Large intestine (tissue), 3 donors: ENCODE data around the gene OGDHL. TPM values are rescaled to one million over a fixed set of nuclear protein-coding genes. Genes with fewer than 3 reads are reported as not detected.

Experiments
- DNase-seq, 2 donors: peaks; one replicate each; pipeline versions ENCODE4 v3.0.0 to v3.0.0-alpha.2; 2013
- H3K27ac ChIP-seq: one replicate; pipeline ENCODE4 v1.5.1; 2013; ENCODE audit warnings: low read length
- H3K27me3 ChIP-seq: 2 replicates; pipeline ENCODE4 v1.6.1; 2013; ENCODE audit warnings: low read length; ENCODE audit not compliant: control insufficient read depth, insufficient read depth
- H3K36me3 ChIP-seq: 2 replicates; pipeline ENCODE4 v1.6.1; 2013; ENCODE audit warnings: low read length; ENCODE audit not compliant: control insufficient read depth, insufficient read depth
- H3K4me1 ChIP-seq: one replicate; pipeline ENCODE4 v1.6.1; 2013; ENCODE audit warnings: low read length; ENCODE audit not compliant: control insufficient read depth, insufficient read depth
- H3K4me3 ChIP-seq: one replicate; pipeline ENCODE4 v1.5.1; 2013; ENCODE audit warnings: low read length
- H3K9me3 ChIP-seq: one replicate; pipeline ENCODE4 v1.6.1; 2013; ENCODE audit warnings: mild to moderate bottlenecking, low read depth, low read length, moderate library complexity; ENCODE audit not compliant: control insufficient read depth
- WGBS: methylation state at CpG from one replicate; pipeline ENCODE4 v1.1.5; 2013; ENCODE audit warnings: low lambda C conversion rate; ENCODE audit not compliant: insufficient coverage; 5-methylcytosine and 5-hydroxymethylcytosine counted together
- polyA plus RNA-seq: library from polyadenylated mRNA; unstranded; fragments of 120-200 nt; gene quantifications from one replicate; pipeline ENCODE4 v1.2.1, GENCODE V29; 2013

Gene OGDHL
- polyA plus RNA-seq, 1 donor: 20.0 TPM

DNA sequence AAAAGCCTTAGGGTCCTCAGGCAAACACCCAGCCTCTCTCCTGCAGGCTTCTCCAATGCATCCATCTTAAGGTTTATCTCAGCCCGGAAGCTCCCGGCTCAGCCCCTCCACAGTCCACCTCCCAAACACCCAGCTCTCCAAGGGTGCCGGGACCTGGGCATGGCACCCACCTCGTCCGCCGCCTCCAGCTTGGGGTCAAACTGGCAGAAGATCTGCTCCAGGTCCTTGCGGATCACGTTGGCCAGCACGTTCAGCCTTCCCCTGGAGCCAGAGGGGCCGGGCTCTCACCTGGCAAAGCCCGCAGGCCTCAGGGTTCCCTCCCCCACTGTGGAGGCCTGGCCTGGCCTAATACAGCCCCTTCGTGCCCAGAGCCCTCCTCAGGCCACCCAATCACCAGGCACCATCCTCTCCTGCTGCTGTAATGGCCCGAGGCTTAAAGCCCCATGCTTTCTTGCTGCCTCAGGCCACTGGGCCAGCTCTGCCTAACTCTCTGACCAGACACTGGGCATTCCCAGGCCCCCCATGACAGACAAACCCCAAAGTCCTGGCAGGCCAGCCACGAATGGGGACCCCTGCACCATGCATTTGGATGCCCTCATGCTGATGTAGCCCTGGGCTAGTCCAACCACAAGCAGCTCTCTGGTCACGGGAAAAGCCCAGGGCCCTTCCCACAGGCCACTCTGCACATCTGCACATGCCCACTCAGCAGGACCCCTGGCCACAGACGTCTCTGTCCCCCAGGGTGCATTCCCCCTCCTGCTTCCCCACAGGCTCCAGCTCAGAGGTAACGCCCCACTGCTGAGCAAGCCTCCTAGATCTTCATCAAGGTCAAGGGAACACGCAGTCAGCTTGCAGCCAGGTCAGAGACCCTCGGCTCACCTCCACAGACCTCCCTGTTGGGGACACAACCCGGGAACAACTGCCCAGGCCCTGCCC lies 12.3 kb downstream of the OGDHL start:
- no peaks in the 10 kb centered on the region for H3K9me3 ChIP-seq
- no CpG with 5 or more reads among the region's 20 CpGs for WGBS
- H3K4me3 ChIP-seq: no peak overlapping the region
- peaks cover 2% of the 10 kb centered on the region for H3K36me3 ChIP-seq
- no peak overlapping the region for H3K27ac ChIP-seq
- H3K4me1 ChIP-seq: no peaks in the 10 kb centered on the region
- no peak for DNase-seq
- no peaks in the 10 kb centered on the region for H3K27me3 ChIP-seq

- peak in 1 of 2 donors; percentile 17 for DNase-seq
- Histone ChIP-seq H3K36me3 (peaks cover 2% of the 10 kb centered on the region), H3K4me1 (no peaks in the 10 kb centered on the region), H3K4me3 (no peak overlapping the region), H3K9me3 (no peaks in the 10 kb centered on the region), H3K27ac (no peak overlapping the region), H3K27me3 (no peaks in the 10 kb centered on the region)
- WGBS: no CpG with 5 or more reads among the region's 2 CpGs
Observed at GRCh38 chr10:49749144-49749543, 13.0 kb downstream of the OGDHL start.

DNA sequence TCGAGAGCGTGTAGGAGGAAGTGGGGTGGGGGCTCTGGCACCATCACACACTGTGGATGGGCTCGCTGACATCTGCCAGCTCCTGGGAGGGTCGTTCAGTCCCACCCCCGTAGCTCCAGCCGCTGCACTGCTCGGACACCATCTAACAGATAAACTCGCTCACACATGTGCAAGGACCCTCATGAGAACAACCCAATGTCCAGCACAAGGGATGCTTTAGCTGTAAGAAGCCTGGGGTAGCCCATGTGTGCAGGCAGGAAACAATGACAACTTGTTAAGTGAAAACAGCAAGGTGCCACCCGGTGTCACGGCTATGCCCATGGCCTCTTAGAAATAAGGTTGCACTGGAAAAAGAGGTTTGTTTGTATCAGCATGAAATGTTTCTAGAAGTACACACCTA lies 14.1 kb downstream of the OGDHL start:
- Histone ChIP-seq H3K9me3 (no peaks in the 10 kb centered on the region), H3K4me3 (no peak overlapping the region), H3K36me3 (peaks cover 4% of the 10 kb centered on the region), H3K27ac (no peak overlapping the region), H3K27me3 (no peaks in the 10 kb centered on the region), H3K4me1 (no peaks in the 10 kb centered on the region)
- DNase-seq: no peak
- WGBS: no CpG with 5 or more reads among the region's 10 CpGs

- H3K4me1 ChIP-seq: no peaks in the 10 kb centered on the region
- no peak for DNase-seq
- H3K9me3 ChIP-seq: peaks cover under 1% of the 10 kb centered on the region
- no peak overlapping the region for H3K4me3 ChIP-seq
- H3K27me3 ChIP-seq: no peaks in the 10 kb centered on the region
- WGBS: no CpG with 5 or more reads among the region's 4 CpGs
- peaks cover 4% of the 10 kb centered on the region for H3K36me3 ChIP-seq
- H3K27ac ChIP-seq: no peak overlapping the region
Observed at GRCh38 chr10:49747303-49747646, 14.8 kb downstream of the OGDHL start.

DNA sequence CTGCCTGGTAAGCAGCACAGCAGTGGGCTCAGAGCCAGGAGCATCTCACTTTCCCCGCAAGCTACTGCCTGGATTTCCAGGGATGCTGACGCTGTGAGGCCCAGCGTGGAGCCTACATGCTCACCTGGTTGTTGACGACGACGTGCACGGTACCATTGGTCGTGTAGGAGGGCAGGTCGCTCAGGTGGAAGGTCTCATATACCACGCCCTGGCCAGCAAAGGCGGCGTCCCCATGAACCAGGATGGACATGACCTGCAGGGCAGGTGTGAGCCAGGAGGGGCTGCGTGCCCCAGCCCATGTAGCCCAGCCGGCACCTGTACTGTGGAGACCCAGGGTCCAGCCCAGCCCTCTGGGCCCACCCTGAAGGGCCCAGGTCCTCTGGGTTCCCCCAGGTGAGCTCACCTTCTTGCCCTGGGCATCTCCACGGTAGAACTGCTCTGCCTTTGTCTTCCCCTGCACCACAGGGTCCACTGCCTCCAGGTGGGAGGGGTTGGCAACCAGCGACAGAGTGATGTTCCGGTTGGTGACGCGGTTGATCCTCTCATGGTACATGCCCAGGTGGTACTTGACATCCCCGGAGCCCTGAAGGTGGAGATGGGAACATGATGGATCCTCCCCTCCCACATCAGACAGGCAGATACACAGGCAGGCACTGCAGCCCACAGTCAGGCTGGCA lies 15.4 kb downstream of the OGDHL start:
- Histone ChIP-seq H3K9me3 (peaks cover 5% of the 10 kb centered on the region), H3K4me3 (no peak overlapping the region)
- no CpG with 5 or more reads among the region's 20 CpGs for WGBS

DNA sequence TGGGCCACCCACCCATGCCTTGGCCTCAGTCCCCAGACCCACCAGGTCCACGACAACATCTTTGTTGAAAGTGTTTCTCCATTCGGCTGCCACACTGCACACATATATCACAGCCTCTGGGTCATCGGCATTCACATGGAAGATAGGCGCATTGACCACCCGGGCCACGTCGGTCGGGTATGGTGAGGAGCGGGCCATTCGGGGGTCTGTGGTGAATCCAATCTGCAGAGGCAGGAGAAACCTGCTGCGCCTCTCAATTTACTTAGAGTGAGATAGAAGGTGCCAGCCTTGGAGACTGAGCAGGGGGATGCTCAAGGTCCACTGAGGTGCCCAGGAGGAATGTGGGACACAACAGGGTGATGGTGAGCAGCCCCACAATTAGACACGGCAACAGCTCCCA lies 16.4 kb downstream of the OGDHL start:
- WGBS: no CpG with 5 or more reads among the region's 12 CpGs
- no peak for DNase-seq
- peaks cover 4% of the 10 kb centered on the region for H3K36me3 ChIP-seq

More for the DNA sequence above, 15.4 kb downstream of the OGDHL start:
- Histone ChIP-seq H3K27me3 (no peaks in the 10 kb centered on the region), H3K4me1 (no peaks in the 10 kb centered on the region), H3K36me3 (peaks cover 4% of the 10 kb centered on the region), H3K27ac (no peak overlapping the region)
- no peak for DNase-seq

GRCh38 chr10:49744924-49745605 lies 17.1 kb downstream of the OGDHL start:
- Histone ChIP-seq H3K27me3 (no peaks in the 10 kb centered on the region), H3K36me3 (peaks cover 4% of the 10 kb centered on the region), H3K4me1 (no peaks in the 10 kb centered on the region), H3K9me3 (peaks cover 9% of the 10 kb centered on the region), H3K27ac (no peak overlapping the region), H3K4me3 (no peak overlapping the region)
- no CpG with 5 or more reads among the region's 13 CpGs for WGBS
- no peak for DNase-seq

More for the DNA sequence above, 16.4 kb downstream of the OGDHL start:
- H3K27ac ChIP-seq: no peak overlapping the region
- no peaks in the 10 kb centered on the region for H3K4me1 ChIP-seq
- no peaks in the 10 kb centered on the region for H3K27me3 ChIP-seq
- no peak overlapping the region for H3K4me3 ChIP-seq
- H3K9me3 ChIP-seq: peaks cover 9% of the 10 kb centered on the region

DNA sequence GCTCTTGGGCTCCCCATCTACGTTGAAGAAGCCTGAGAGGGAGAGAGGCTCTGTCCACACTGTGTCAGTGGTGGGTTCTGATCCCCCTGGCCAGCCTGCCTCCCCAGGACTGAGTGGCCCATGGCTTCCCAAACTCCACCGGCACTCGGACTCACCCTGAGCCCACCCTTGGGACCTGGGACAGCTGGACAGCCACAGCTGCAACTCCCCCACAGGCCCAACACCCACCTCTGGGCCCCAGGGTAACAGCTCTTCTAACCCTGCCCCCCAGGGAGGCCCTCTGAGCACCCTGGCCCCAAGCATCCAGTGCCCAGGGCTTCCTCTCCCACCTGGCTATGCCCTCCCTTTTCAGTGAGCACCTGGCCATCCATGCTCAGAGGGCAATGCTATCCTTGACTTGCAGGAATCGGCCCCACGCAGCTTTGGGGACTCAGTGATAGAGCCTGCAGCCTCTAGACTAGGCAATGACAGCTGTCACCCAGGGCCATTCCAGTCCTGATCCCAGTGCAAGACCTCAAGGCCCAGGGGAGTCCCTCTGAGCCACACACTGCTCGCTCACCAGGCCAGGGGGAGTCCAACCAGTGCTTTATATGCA lies 17.9 kb downstream of the OGDHL start:
- H3K4me1 ChIP-seq: no peaks in the 10 kb centered on the region

GRCh38 chr10:49743464-49744075 lies 18.6 kb downstream of the OGDHL start:
- no peak for DNase-seq
- H3K27me3 ChIP-seq: no peaks in the 10 kb centered on the region
- H3K36me3 ChIP-seq: peaks cover 4% of the 10 kb centered on the region
- no CpG with 5 or more reads among the region's 19 CpGs for WGBS
- H3K27ac ChIP-seq: no peak overlapping the region
- H3K4me1 ChIP-seq: no peaks in the 10 kb centered on the region
- H3K4me3 ChIP-seq: no peak overlapping the region
- H3K9me3 ChIP-seq: peaks cover 9% of the 10 kb centered on the region

More for the DNA sequence above, 17.9 kb downstream of the OGDHL start:
- Histone ChIP-seq H3K27ac (no peak overlapping the region), H3K36me3 (peaks cover 4% of the 10 kb centered on the region), H3K27me3 (no peaks in the 10 kb centered on the region), H3K4me3 (no peak overlapping the region), H3K9me3 (peaks cover 9% of the 10 kb centered on the region)
- DNase-seq: no peak
- WGBS: no CpG with 5 or more reads among the region's 6 CpGs
